NCI-H1105 treated with DMSO at 0.1 percent for 48 hours (cell line): Measurements from ENCODE around the gene LRP1B.
A peak's percentile ranks its signal among the peaks of the same experiment; 100 is the strongest.

ENCODE experiments used
- DNase-seq: peaks from one replicate; lab custom pipeline; 2025; lab: John Stamatoyannopoulos, UW

LRP1B gene

DNA sequence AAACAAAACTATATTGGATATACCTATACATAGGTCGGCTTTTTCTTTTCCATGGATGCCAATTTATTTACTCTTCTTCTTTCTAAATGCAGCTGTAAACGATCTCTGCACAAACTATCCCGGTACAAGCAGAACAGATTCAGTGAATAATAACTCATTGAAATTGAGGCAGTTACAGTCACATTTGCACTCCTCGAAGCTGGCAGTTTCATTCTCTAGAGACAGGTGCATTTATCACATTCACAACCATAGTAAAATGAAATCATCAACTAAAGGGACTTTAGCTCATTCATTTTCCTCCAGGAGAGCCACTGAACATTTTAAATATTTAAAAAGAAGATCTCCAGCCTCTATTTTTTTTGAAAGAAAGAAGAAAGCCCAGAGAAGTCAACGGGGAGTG lies 551.7 kb downstream of the LRP1B start:
- no peak for DNase-seq

GRCh38 chr2:141570474-141571131 lies 560.2 kb downstream of the LRP1B start:
- DNase-seq: no peak

- DNase-seq: no peak
These were observed 560.9 kb downstream of the LRP1B start for GRCh38 chr2:141569941-141570340.

DNA sequence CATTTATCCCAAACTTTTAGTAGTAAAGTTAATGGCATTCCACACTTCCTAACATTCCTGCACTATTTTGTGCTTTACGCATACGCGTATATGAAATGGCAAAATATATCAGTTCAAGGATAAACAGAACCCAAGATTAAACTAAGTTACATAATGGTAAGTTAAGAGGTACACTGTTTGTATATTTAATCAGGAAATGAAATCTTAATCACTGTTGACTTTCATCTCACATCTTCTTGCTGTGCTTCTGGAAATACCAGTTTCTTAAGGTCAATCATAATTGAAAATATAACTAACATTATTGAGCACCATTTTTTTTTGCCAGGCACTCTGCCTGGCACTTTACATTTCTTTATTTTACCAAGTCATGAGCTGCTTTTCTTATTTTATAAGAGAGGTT lies 565.2 kb downstream of the LRP1B start:
- DNase-seq: no peak

GRCh38 chr2:141560723-141561122 lies 570.1 kb downstream of the LRP1B start:
- DNase-seq: no peak

GRCh38 chr2:141557329-141558095 lies 573.3 kb downstream of the LRP1B start:
- no peak for DNase-seq

GRCh38 chr2:141555876-141556470 lies 574.8 kb downstream of the LRP1B start:
- DNase-seq: no peak

- DNase-seq: peak; percentile 4
These were observed 576.0 kb downstream of the LRP1B start for GRCh38 chr2:141554810-141555209.

DNA sequence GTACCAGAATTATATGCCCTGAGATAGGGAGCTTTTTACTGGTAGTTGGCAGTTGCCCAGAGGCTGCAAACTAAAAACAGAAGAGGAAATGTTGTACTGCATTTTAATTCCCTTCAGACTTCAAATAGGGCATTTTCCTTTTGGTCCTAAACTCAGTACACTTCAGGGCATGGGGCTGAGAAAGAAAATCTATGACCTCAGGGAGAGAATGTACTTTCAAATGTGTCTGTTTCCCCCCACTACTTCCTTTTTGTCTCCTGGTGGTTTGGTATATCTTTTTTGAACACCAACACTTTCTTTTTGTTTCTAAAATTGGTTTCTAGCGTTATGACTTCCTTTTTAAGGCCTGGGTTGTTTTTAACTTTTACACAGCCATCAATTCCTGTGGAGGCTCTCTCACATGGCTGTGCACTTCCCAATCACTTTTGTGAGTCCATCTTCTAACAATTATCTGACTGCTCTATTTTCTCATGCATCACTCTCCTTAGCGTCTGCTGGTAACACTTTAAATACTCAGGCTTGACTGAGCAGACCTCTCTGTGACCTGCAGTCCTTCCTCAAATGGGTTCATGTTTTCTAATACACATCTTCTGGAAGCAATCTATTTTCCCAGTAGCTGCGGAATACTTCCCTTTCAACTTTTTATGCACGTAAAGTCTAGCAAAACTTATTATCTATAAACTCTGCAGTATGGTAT lies 596.0 kb downstream of the LRP1B start:
- no peak for DNase-seq

DNA sequence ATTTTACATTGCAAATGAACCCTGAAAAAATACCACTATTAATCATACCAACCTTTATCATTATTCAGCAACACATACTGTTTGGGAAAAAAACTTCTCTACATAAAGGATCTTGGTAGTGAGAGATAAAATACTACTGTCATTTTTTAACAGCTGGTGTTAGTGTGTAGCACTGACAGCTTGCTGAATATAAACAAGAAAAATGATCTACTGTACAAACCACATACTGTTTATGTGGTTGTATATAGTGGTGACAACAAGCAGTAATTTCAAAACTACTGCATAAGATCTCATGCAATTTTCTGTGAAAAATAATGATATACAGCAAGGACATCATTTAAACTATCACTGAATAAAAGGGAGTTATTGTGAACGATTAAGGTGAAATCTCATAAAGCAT lies 601.2 kb downstream of the LRP1B start:
- DNase-seq: no peak

- DNase-seq: no peak
These were observed 601.8 kb downstream of the LRP1B start for GRCh38 chr2:141528990-141529389.

- no peak for DNase-seq
These were observed 604.1 kb downstream of the LRP1B start for GRCh38 chr2:141526760-141527159.

DNA sequence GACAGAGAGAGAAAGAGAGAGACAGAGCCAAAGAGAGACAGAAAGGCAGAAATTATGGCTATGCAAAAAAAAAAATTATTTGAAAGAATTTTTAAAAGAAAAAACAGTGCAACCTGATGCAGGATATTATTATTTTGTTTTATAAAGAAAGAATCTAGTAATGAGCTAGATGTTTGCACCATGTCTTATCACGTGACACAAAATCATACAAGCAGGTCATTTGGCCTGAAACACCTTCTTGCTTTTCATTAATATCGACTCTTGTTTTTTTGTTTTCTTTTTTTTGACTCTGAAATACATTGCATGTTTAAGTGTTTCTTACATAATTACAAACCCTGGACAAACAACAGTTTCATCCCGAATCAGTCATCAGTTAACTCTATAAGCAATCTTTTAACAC lies 606.0 kb downstream of the LRP1B start:
- no peak for DNase-seq

DNA sequence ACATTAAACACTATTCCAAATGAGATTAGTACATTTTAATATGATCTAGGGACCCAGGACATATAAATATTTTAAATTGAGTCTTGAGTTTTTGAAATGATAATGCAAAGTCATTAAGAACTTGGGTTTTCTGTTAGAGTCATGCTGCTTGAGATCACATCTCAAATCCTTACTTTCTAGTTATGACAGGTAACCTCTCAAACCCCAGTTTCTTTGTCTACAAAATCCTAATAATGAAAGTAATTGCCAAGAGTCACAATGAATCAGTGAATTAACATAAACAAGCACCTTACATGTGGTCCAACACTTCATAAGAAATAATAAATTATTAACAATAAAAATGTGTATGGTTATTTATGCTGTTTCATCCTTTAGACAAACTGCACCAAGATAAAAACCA lies 607.6 kb downstream of the LRP1B start:
- no peak for DNase-seq

DNA sequence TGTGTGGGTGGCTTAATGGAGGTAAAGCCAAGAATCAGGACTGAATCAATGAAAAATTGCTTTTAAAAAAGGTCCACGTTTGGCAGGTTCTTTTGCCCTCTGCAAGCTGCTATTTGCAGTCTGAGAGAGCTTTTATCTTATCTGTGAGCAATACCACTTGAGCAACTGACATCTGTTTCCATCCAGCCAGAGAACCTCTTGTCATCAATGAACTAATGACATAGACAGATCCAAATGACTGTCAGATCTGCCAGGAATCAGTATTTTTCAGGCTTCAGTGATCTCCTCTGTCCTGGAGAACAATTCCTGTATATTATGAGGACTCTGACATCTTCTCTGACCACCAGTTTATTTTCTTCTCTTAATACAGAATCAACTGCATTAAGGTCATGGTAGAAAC lies 608.1 kb downstream of the LRP1B start:
- no peak for DNase-seq

DNA sequence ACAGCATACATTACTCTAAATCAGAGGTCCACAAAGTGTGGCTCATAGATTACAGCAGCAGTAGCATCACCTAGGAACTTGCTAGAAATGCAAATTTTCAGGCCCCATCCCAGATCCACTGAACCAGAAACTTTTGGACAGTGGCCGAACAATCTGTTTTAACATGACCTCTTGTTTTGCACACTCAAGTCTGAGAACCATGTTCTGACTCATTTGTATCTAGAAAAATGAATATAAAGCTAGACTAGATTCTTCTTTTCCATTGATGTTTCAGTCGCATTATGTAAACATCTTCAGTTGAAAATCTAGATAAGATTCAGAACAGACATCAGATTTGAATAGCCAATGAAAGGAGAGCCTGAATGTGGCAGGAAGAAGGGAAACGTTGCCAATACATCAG lies 608.8 kb downstream of the LRP1B start:
- DNase-seq: no peak

GRCh38 chr2:141519906-141520305 lies 610.9 kb downstream of the LRP1B start:
- DNase-seq: no peak

DNA sequence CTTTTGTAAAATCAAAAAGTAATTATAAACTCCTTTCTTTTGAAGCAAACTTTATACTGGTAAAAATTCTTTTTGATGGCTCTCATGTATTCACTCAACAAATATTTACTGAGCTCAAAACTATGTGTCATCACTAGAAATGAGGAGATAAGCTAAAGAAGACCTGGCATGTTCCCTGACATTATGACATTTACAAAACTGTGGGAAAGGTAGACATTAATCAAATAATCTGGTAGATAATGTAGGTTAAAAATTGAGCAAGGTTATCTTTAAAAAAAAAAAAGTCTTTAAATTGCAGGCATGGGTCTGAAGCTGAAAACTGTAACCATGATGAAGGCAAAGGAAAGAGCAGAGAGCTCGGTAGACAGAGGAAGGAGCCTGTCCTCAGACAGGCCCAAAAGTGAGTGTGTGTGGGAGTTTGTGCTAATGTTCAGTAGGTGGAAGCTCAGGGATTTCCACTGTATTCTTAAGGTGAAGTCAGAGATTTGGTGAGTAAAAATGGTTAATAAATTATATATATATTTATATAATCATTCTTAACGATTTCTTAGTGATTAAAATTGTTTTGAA lies 612.9 kb downstream of the LRP1B start:
- no peak for DNase-seq

GRCh38 chr2:141517180-141517851 lies 613.5 kb downstream of the LRP1B start:
- DNase-seq: no peak

DNA sequence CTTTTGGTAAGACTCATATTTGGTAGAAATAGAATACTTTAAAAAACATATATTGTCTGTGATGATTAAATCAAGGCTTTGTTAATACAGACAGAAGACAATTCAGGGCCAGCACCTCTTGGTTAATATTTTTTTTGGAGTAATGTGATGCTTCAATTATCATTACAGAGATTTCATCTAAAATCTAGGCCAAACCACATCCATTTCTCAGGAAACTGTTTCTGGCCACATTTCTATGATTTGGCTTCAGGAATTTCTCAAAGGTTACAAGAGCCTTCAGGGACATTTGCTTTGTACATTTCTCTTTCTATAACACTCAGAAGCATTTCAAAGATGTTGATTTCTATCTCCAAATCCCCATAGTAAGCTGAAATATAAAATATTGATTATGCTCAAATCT lies 614.9 kb downstream of the LRP1B start:
- DNase-seq: no peak

DNA sequence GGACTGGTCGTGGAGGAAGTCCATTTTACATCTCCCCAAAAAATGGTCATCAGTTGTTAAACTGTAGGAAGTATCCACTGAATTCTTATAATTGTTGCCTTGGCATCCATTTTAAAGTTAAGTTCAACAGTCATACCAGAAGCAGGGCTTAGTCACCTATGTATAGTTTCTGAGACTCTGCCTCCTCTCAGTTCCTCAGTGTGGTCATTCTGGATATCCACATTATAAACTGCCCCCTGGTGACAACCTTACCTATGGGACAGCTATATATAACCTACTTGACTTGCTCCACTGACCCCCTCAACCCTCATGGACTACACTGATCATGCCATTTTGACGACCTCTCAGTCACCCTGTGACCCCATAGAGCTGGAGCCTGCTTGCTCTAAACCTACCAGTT lies 617.0 kb downstream of the LRP1B start:
- no peak for DNase-seq
